Measurements from ENCODE around the gene SIGLEC6. TPM values are rescaled to one million over a fixed set of nuclear protein-coding genes. Genes with fewer than 3 reads are reported as not detected.

The SIGLEC6 gene
- total RNA-seq (2022) (10.0 and 14.3 TPM in 2 replicates), Bru-seq, nascent RNA (percentile 58 among the genes with signal in this experiment), BruChase-seq, experiment 1, labeled RNA remaining after a 2-hour chase (percentile 57 among the genes with signal in this experiment), BruChase-seq, experiment 2, labeled RNA remaining after a 6-hour chase (percentile 68 among the genes with signal in this experiment)
- long read RNA-seq, partial matches to known transcripts: 0 of 7 reads
- long read RNA-seq, other reads (novel, unspliced or antisense): 5 of 7 reads

DNA sequence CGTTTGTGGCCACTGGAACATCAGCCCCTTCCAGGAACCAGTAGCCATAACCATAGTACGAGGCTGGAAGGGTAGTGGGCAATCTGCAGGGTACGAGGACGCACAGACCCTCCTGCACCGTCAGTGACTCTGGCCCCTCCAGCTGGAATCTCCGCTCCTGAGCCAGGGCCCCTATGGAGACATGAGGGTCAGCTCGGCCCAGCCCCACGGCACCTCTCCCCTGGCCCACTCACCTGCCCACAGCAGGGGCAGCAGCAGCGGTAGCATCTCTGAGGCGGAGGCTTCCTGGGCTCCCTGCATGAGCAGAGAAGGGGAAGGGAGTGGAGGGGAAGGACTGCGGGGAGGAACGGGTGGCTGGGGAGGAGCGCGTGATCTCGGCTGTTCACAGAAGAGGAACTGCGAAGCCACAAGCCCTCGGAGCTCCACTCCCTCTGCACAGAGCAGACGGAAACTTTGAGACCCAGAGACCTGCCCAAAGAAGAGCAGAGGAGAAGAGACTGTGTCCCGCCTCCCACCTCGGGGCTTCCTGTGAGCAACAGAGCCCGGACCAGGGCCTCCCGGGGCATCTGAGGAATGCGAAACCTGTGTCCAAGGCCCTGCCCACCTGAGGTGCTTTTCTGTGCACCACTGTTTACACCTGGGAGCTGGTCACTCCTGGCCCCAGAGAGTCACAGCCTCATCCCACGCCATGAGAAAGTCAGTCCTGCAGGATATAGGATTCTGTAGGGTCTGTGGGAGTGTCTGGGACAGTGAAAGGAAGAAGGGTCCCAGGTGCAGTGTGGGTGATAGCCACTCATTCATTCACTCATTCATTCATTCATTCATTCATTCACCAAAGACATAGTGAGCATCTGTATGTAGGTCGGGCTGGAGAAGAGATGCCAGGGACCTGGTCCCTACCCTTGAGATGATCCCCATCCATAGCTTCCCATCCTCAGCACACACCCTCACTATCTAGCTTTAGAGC, at the start of gene SIGLEC6:
Gene SIGLEC6 (minus strand): TSS at position 322 of the 967 bp plus-strand sequence. CDS start 22 bp downstream, at position 300.
- peak within 1 kb of the TSS; percentile 35 for H3K27ac Mint-ChIP-seq (ENCODE audit: unreplicated experiment)
- intact Hi-C loops (cut with micrococcal nuclease; ENCODE audit: unreplicated experiment): no loop called here
- no peaks in the 10 kb centered on the region for H3K27me3 ChIP-seq (replicated peaks; ENCODE audit: control insufficient read depth, insufficient read depth, low read length)
- no peaks in the 10 kb centered on the region for H3K36me3 Mint-ChIP-seq (ENCODE audit: insufficient read depth, unreplicated experiment)
- CTCF ChIA-PET: no interaction called here
- H3K4me1 ChIP-seq: peaks cover 18% of the 10 kb centered on the region
- TSS peak; percentile 42 for BruUV-seq (replicated peaks)
- peak within 1 kb of the TSS; percentile 61 for H3K4me3 Mint-ChIP-seq (ENCODE audit: unreplicated experiment)
- TF ChIP-seq, protein P1, sequence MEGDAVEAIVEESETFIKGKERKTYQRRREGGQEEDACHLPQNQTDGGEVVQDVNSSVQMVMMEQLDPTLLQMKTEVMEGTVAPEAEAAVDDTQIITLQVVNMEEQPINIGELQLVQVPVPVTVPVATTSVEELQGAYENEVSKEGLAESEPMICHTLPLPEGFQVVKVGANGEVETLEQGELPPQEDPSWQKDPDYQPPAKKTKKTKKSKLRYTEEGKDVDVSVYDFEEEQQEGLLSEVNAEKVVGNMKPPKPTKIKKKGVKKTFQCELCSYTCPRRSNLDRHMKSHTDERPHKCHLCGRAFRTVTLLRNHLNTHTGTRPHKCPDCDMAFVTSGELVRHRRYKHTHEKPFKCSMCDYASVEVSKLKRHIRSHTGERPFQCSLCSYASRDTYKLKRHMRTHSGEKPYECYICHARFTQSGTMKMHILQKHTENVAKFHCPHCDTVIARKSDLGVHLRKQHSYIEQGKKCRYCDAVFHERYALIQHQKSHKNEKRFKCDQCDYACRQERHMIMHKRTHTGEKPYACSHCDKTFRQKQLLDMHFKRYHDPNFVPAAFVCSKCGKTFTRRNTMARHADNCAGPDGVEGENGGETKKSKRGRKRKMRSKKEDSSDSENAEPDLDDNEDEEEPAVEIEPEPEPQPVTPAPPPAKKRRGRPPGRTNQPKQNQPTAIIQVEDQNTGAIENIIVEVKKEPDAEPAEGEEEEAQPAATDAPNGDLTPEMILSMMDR (IDR thresholded peaks at IDR 0.05; ENCODE audit: insufficient read depth in 1 of 2, low read depth in 1 of 2, low read length in 1 of 2, severe bottlenecking in 1 of 2, unreplicated experiment in 1 of 2): no peak
- POLR2A ChIA-PET: interaction anchor here (0.6 kb wide), 1 partner anchor 15 kb away, joined by 3 read pairs; no protein-coding TSS in a partner anchor
- peak; percentile 62 to 77 for DNase-seq
- H3K4me3 ChIP-seq (ENCODE audit: low read depth, low read length): no peak within 1 kb of the TSS
- peaks cover 3% of the 10 kb centered on the region for H3K4me1 Mint-ChIP-seq (ENCODE audit: low read depth, unreplicated experiment)
- peaks cover 11% of the 10 kb centered on the region for H3K9me3 Mint-ChIP-seq (ENCODE audit: unreplicated experiment)
- no peaks in the 10 kb centered on the region for H3K36me3 ChIP-seq (ENCODE audit: control insufficient read depth, insufficient read depth, low read length)
- H3K9me3 ChIP-seq: no peaks in the 10 kb centered on the region
- no peaks in the 10 kb centered on the region for H3K27me3 Mint-ChIP-seq (ENCODE audit: insufficient read depth, unreplicated experiment)

DNA sequence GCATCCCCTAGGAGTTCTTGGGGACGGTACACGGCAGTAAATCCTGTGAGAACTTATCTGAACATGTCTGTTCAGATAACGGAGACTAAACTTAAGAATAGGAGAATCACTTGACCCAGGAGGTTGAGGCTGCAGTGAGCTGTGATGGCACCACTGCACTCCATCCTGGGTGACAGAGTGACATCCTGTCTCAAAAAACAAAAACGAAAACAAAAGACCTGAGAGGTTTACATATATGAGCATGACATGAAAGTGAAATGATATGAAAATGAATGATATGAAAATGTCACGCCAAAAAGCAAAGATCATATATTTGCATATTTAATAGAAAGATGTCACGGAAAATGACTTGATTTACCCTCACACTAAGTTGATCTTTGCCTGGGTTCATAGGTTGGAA, 45.4 kb upstream of the SIGLEC6 start:
- H3K4me1 ChIP-seq: peaks cover 3% of the 10 kb centered on the region; the same call in 1 of the 2 replicates
- BruUV-seq (replicated peaks): no TSS peak
- Mint-ChIP-seq H3K4me1 (ENCODE audit: low read depth, unreplicated experiment) (peaks cover 2% of the 10 kb centered on the region), H3K9me3 (ENCODE audit: unreplicated experiment) (no peaks in the 10 kb centered on the region), H3K27me3 (ENCODE audit: insufficient read depth, unreplicated experiment) (no peaks in the 10 kb centered on the region), H3K27ac (ENCODE audit: unreplicated experiment) (no peak overlapping the region), H3K36me3 (ENCODE audit: insufficient read depth, unreplicated experiment) (peaks cover 42% of the 10 kb centered on the region), H3K4me3 (ENCODE audit: unreplicated experiment) (no peak overlapping the region)
- H3K4me3 ChIP-seq (ENCODE audit: low read depth, low read length): no peak overlapping the region
- DNase-seq: no peak
- ChIA-PET CTCF (no interaction called here), POLR2A (no interaction called here)
- TF ChIP-seq, protein P1 (IDR thresholded peaks at IDR 0.05; ENCODE audit: insufficient read depth in 1 of 2, low read depth in 1 of 2, low read length in 1 of 2, severe bottlenecking in 1 of 2, unreplicated experiment in 1 of 2): no peak
- no peaks in the 10 kb centered on the region; the same call in 1 of the 2 replicates for H3K36me3 ChIP-seq (ENCODE audit: control insufficient read depth, insufficient read depth, low read length)
- intact Hi-C loops (cut with micrococcal nuclease; ENCODE audit: unreplicated experiment): no loop called here
- H3K9me3 ChIP-seq: 0 out of 2 replicates have a peak, but pooled peaks cover 4% of the 10 kb centered on the region
- no peaks in the 10 kb centered on the region for H3K27me3 ChIP-seq (replicated peaks; ENCODE audit: control insufficient read depth, insufficient read depth, low read length)

DNA sequence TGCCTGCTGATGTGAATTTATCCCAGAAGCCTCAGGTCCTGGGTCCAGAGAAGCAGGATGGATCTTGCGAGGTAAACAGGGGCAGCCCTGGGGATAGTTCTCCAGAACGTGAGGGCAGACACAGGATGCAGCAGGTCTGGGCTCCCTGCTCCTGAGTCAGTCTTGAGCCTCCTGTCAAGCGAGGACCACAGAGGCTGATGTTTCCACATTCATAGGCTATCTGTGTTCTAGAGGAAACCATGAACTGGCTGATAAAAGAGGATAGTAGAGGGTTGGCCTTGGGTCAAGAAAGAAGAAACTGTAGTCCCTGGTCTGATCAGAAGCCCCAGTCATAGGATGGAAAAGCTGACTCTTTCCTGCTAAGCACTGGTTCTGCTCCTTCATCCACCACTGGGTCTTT, 41.9 kb upstream of the SIGLEC6 start:
- Mint-ChIP-seq H3K4me3 (ENCODE audit: unreplicated experiment) (no peak overlapping the region), H3K27me3 (ENCODE audit: insufficient read depth, unreplicated experiment) (no peaks in the 10 kb centered on the region), H3K27ac (ENCODE audit: unreplicated experiment) (no peak overlapping the region), H3K36me3 (ENCODE audit: insufficient read depth, unreplicated experiment) (peaks cover 36% of the 10 kb centered on the region), H3K9me3 (ENCODE audit: unreplicated experiment) (no peaks in the 10 kb centered on the region), H3K4me1 (ENCODE audit: low read depth, unreplicated experiment) (peaks cover 9% of the 10 kb centered on the region)
- CTCF ChIA-PET: no interaction called here
- Histone ChIP-seq H3K27me3 (replicated peaks; ENCODE audit: control insufficient read depth, insufficient read depth, low read length) (no peaks in the 10 kb centered on the region), H3K36me3 (ENCODE audit: control insufficient read depth, insufficient read depth, low read length) (no peaks in the 10 kb centered on the region), H3K9me3 (0 out of 2 replicates have a peak, but pooled peaks cover 4% of the 10 kb centered on the region), H3K4me1 (peaks cover 10% of the 10 kb centered on the region), H3K4me3 (ENCODE audit: low read depth, low read length) (no peak overlapping the region)
- intact Hi-C loops (cut with micrococcal nuclease; ENCODE audit: unreplicated experiment): no loop called here
- DNase-seq: no peak
- TF ChIP-seq, protein P1 (IDR thresholded peaks at IDR 0.05; ENCODE audit: insufficient read depth in 1 of 2, low read depth in 1 of 2, low read length in 1 of 2, severe bottlenecking in 1 of 2, unreplicated experiment in 1 of 2): no peak
- no TSS peak for BruUV-seq (replicated peaks)
- POLR2A ChIA-PET: no interaction called here
